Activated gamma-delta T cell treated with Interleukin-2 at 50 U/mL for 16 hours (primary cell): Measurements from ENCODE around the gene HIVEP3.

Experiments
- DNase-seq: peaks from one replicate; pipeline ENCODE4 v3.0.0-alpha.2; 2020

The HIVEP3 gene

DNA sequence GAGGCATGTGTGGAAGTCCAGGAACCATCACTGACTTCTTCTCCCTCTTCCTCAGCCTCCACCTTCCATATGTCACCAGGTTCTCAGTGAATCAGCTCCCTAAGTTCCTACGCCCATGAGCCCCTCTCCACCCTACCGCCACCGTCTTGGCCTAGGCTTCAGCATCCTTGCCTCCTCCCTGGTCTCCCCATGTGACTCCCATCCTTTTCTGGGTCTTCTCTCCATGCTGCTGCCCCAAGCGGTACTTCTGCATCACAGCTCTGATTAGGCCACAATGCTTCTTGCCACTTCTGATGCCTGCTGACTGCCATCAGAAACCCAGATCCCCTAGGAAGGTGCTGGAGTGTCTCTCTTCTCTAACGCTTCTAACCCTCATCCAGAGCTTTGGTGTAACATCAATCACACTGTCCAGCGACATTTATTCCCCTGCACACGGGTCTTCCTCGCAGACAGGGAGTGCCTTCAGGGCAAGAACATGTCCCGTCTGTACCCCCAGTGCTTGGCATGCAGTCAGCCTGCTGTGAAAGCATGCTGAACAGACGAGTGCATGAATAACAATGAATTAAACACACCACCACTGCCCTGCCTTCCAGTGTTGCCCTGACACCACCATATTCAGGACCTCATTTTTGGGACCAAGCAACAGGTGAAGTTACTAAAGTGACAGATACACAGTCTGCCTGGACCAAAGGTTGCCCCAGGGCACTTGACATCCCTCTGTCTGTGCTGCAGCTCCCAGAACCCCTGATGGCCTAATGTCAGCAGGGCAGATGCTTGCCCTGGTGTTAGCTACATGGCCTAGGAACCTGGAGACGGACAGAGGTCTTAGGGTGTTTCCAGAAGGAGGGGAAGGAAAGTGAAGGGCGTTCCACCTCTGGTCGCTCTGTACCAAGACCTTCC lies 275.6 kb downstream of the HIVEP3 start:
- DNase-seq = no peak

DNA sequence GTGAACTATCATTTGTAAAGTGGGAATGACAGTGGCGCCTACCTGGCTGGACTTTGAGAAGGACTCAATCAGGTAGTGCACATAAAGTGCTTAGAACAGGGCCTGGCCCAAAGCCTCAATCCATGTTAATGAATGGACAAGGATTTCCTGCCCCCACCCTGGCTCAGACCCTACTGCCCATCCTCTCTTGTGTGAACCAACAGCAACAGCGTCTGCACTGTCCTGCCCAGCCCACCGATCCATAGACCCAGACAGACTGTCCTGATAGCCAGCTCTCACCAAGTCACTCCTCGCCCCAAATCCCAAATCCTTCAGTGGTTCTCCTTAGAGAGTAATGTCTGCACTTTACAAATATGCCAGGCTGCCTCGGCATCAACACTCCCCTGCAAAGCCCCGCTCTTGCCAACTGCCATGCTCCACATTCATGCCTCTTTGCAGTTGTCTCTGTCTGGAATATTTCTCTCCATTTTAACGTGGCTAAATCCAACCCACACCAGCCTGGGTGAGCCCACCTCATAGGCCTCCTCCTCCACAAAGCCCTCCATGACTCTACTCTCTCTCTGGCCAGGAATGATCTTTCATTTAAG lies 276.7 kb downstream of the HIVEP3 start:
- DNase-seq = no peak

DNA sequence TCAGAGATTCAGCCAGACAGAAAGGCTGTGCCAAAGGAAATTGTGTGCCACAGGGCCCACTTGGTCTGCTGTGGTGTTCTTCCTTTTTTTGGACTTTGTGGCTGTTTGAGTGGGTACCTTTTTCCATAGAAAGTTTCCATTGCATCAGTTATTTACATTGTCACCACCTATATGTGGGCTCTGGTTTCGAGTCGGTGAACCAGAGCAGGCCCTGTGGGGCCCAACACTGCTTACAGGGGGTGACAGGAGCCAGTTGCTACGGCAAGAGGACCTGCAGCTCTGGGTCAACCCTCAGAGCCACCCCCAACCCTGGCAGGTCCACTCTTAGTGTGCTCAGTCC lies 277.3 kb downstream of the HIVEP3 start:
- DNase-seq = no peak

DNA sequence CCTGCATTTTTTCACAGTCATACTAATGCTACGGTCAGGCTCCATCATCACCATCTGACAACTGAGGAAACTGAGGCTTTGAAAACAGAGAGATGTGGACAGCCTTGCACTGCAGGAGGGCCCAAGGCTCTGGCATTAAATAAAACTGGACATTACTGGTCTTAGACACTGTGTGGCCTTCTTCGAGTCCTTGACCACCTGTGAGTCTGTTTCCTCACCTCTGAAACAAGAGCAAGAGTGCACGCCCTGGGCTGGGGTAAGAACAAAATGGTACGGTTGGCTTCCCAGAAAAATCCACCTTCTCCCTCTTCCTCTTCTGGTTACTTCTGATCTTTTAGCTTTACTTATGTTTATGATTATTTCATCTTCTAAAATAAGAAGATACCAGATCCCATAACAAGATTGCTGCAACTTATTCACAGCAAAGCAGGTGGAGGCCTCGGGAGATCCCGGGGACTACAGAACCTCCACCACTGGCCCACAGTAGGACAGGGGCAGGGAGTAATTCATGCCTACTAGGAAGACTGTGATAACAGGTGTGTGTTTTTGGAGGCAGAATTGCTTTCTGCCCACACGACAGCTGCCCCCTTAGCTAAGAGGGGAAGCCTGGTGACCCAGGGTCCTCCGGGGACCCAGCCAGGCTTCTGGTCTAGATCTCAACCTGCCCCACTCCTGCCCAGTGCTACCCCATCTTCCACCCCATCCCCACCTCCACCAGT lies 277.8 kb downstream of the HIVEP3 start:
- no peak for DNase-seq

DNA sequence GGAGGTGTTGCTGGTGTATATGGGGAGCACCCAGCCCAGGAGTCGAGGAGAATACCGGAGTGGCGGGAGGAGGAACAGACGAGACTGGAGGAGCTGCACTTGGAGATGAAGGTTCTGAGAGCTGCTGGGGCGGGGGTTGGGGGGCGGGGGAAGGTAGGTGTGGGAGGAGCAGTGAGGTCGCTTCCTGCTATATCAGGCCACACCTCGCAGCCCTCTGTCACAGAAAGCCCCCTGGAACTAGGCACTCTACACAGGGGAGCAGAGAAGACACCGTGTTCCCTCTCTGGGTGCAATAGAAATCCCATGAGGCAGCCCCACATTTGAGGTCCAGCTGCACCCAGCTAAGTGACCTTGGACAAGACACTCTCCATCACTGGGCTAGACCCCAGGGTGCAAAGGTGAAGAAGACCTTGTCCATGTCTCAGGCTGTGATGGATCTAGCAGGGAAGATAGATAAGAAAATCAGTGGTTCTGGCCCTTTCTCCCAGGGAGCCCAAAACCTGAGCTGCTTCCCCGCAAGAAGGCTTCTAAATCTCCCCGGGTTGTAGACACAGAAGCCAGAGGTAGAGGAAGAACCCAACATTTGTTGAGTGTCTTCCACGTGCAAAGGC lies 278.5 kb downstream of the HIVEP3 start:
- DNase-seq = no peak

DNA sequence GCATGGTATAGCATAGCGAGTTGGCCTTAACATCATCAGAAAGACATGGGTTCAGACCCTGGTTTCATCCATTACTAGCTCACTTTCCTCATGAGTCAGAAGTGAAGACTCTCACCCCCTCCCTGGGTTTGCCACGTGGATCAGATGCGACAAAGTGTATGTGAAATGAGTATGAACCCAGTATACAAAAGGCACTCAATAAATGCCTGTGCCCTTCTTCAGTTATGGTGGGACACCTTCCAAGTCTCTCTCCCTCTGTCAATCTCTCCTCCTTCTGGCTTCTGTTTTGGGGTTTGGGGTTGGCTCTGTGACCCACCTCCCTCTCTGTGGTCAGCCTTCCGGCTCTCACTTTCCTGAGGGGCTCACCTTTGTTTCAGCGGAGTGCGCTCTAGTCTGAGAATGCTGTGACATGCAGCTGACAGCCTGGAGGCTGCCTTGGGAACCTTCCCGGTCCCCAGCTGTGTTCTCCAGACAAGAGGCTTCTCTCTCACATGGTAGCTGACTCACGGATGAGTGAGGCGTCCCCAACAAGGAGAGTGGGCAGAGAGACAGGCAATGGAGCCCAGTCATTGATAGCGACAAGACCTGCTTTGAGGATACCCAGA lies 279.3 kb downstream of the HIVEP3 start:
- DNase-seq = no peak

DNA sequence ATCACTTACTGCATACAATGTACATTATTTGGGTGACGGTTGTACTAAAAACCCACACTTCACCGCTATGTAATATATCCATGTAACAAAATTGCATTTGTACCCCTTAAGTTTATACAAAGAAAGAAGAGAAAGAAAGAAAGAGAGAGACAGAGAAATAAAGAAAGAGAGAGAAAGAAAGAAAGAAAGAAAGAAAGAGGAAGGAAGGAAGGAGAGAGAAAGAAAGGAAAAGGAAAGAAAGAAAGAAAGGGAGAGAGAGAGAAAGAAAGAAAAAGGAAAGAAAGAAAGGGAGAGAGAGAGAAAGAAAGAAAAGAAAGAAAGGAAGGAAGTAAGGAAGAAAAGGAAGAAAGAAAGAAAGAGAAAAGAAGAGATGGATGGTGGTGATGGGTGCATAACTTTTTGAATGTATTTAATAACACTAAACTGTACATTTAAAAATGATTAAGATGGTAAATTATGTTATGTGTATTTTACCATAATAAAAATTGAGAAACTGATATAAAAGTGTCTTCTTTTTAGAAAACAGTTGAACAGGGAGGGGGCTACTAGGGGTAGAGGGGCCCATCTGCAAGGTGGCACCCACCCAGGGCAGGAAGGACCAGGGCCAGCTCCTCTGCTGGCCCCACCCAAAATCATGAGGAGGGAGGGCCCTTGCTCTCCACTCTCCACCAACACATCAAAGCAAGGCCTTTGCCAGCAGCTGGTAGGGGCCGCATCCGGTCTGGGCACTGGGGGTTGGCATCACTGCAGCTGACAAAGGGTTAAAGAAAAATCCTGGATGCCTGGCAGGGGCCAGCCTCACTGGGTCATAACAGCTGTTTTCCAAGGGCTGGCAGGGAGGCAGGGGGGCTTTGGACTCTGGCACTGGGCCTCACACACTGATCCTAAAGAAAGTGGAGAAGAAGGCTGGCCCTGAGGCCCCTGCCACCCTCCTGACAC lies 280.4 kb downstream of the HIVEP3 start:
- DNase-seq = no peak

DNA sequence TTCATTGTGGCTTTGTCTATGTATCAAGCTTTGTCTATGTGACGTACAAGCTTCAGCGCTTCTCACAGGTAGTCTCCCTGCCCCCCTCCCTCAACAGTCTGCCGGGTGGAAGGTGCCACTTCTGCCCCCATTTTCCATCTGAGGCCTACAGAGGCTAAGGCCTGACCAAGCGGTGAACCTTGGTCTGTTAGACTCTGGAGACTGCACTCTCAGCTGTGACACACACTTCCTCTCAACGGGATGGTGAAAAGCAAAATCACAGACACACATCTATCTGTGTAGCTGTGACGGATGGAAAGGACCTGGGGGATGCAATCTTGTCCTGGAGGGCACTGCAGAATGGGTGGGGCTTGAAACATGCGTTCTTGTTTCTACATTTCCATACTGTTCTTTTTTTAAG lies 281.4 kb downstream of the HIVEP3 start:
- DNase-seq = no peak

DNA sequence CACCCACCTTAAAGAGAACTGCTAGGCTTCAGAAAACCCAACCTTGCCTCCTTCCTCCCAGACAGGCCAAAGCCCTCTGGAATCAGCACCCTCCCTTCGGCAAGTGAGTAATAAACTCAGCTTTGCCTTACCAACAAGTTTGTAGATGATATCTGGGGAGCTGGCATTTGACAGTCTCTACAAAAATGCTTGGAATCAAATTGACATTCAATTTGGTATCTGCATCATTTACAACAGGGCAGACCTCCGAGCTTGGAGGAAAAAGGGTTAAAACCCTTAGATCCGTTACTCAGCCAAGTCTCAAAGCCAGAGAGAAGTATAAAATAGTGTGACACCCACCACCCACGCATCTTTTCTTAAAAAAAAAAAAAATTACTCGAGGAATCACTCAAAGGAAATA lies 285.0 kb downstream of the HIVEP3 start:
- no peak for DNase-seq

DNA sequence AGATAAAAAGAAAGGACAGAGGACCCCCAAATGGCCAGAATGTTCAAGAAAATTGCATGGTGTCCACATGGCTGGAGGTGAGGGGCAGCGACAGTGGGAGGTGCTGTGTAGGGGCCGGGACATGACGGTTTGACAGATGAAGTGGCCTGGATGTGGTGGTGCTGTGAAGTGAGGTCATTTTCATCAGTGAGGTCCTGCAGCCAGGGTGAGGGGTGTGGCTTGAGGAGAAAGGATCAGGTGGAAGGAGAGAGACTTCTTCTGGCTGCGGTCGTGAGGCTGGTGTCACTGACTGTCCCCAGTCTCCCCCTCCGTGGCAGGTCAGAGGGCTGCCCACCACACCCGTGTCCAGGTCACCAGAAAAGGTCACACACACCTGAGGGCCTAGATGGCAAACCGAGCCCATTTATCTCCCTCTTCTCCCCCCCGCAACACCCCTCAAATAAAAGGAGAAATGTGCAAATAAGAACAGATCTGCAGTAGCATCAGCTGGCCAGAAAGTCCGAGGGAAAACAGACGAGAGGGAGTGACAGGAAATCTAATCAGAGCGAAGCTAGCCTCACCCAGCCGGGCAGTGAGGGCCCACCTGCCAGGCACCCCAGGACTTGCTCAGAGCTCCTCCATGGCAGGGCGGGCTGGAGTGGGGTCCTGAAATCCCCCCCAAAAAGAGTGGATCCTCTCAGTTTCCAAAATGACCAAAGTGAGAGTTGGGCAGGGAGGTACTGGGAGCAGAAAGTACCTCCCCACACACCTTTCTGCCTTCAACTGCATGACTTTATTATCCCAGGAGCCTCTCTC lies 285.7 kb downstream of the HIVEP3 start:
- DNase-seq = no peak

DNA sequence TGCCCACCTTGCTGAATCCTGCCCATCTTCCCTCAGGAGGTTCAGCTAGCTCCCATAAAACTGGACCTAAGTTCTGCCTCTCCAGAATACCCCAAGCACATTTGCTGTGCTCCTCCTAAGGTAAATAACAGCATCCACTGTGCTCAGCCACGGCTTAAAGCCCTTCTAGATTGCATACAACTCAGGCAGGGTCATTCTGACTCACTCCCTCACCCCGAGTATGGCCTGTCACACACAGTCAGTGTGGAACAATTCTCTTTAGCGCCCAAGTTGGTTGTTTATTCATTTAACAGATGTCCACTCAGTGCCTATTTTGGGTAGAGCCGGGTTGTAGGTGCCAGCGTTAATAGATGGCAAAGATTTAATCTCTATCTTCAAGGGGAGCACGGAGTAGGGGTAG lies 286.8 kb downstream of the HIVEP3 start:
- DNase-seq = no peak

DNA sequence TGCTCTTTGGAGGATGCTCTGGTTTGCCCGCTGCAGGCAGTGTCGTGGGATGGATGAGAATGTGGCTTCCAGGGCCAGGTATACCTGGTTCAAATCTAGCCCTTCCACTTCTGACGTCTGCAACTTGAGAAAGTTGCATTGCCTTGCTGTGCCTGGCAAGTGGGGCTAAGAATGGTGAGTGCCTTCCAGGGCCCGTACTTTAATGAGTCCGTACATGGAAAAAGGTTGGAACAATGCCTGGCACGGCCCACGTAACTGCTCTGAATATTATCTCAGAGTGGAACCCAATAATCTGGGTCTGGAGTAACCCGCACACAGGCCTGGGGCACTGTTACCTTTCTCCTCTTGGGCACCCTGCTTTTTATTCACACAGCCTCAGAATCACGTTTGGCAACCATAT lies 287.6 kb downstream of the HIVEP3 start:
- DNase-seq = no peak

DNA sequence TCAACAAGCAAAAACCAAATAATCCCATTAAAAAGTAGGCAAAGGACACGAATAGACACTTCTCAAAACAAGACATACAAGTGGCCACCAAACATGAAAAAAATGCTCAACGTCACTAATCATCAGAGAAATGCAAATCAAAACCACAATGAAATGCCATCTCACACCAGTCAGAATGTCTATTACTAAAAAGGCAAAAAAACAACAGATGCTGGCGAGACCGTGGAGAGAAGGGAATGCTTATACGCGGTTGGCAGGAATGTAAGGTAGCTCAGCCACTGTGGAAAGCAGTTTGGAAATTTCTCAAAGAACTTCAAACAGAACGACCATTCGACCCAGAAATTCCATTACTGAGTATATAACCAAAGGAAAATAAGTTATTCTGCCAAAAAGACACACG lies 289.2 kb downstream of the HIVEP3 start:
- no peak for DNase-seq

DNA sequence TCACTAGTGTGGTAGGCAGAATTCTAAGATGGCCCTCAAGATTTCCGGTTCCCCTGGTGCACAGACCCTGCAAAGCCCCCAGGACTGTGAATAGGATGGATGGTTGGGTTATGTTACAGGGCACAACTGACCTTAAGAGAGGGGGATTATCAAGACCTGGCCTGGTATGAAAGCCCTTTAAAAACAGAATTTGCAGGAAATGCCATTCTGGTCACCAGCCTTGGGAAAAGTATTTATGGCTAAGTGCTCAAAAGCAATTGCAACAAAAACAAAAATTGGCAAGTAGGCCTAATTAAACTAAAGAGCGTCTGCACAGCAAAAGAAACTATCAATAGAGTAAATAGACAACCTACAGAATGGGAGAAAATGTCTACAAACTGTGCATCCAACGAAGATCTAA lies 289.6 kb downstream of the HIVEP3 start:
- no peak for DNase-seq

DNA sequence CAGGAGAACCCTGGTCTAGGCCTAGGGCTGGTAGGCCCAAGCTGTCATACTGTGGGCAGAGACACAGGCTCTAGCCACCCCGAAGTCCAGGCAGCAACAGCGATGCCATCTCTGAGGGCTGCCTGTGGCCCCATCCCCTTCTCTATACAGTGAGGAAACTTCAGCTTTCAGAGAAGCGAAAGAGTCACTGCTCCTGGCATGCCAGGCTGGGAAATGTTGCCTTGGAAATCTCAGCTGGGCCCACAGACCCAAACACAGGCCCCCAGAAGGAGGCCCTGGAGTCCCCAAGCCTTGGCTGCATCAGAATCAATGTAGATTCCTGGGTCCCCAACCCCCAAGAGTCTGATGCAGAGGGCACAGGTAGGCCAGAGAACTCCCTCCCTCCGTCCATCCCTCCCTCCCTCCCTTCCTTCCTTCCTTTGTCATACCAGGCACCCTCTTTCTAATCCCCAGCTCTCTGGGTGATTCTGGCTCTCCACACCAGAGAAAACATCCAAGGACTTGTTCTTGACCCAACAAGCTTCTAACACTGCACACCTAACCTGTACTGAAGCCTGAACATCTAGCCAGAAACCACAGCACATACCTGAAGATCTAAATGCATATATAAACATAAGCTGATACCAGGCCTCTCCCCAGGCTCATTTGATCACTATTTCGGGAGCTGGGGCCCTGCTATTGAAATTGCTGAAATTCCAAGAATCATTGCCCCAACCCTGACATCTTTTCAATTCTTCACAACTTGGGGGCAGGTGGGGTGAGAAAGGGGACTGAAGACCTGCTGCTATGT lies 291.0 kb downstream of the HIVEP3 start:
- no peak for DNase-seq

DNA sequence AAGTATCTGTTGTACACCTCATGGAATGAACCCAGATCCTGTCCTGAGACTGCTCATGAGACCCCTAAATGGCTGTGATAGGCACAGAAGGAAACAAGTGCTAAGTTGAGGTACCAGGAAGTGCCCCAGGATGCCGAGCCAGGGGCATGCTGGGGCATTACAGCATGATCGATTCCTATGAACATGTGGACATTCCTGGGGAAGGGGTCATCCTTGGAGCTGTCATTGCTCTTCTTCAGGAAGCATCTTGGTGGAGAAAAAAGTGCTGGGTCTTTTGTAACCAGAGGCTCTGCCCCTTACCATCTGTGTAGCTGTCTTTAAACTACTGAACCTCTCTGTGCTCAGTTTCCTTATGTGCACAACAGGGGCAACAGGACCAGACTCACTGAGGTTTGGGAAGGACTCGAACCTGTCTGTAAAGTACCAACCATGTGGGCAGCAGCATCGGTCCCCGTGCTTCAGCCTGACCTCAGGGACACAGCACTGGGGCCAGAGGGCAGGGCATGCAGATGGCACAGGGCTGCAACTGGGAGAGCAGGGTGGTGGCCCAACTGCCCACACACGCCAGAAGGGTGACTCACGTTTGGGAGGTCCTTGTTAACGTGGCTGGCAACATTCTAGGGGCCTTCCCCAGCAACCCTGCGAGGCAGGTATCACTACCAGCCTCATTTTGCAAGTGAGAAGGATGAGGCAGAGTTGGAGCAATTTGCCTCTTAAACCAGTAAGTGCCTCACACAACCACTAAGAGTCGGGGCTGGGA lies 291.9 kb downstream of the HIVEP3 start:
- DNase-seq = no peak

DNA sequence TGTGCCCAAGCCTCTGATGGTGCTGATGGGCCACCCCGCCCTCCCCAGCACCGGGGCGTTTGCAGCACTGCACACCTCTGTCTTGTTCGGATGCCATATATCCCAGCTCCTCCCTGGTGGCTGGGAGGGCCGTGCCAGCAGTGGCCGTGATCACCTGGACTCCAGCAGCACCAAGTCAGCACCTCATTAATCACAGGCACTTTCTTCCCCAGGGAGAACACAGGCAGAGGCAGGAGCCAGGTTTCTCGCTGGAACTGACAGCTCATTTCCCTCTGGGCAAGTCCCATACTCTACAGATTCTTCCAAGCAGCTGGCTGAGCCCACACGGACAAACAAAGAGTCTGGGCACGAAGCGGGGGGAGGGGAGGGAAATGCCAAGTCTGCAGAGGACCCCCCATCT lies 292.6 kb downstream of the HIVEP3 start:
- DNase-seq = no peak

DNA sequence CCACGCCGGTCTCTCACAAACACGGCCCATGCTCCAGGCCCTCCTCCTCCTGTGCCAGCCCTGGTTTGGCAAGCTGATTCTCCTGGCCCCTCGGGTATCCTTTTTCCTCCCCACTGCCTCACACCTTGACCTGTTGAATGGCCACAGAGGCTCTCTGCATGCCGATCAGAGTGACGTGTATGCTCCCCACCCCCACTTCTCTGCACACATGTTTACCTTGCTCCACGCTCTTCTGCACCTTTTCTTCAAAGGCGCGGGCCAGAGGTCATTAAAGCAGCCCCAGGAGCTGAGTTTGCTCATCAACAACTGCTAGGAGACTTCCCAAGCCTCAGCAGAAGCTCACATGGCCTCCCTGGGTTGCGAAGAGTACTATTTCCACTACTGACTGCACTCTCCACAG lies 295.0 kb downstream of the HIVEP3 start:
- DNase-seq = no peak

DNA sequence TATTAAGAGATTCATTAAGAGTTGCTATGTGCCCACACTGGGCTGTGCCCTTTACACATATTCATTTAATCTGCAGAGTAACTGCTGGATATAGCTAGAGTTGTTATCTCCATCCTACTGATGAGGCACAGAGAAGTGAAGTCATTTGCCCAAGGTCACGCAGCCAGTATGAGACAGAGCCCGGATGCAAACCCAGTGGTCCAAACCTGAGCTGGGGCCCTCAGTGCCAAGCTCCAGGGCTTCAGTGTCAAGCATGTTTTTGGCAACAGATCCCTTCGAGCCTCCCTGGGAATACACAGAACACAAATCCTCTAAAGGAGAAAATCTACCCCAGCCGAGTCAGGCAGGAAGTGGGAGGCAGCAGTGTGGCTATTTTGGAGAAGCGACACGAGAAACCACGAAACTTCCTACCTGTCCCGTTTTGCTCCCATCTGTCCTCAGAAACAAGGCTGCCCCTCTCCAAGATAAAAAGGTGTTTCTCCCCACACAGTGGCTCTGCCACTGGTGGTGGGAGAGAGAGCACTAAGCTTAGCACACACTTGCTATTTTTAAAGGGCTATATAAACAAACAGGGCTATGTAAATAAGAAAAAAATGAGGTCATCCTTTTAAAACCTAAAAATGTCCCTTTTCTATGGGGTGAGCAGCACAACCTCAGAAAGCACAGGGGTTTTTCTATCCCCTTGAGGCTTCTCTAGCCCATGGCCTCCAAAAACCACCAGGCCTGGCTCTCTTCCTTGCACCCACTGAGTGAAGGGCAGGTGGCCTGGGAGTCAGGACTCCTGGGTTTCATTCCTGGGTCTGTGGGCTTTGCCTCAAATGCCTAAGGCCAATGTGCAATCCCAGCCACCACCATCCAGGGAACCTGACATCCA lies 295.6 kb downstream of the HIVEP3 start:
- DNase-seq = no peak
